COR-L47 (cell line): ENCODE results near the gene SLC25A15.
"Not testable (repeated sequence)": the region's sequence is repeated elsewhere in the genome, so short reads cannot be mapped to it uniquely, and the experiment has no call there.

Experiments used
- DNase-seq: peaks from one replicate; lab custom pipeline; 2025; lab: John Stamatoyannopoulos, UW

The SLC25A15 gene

DNA sequence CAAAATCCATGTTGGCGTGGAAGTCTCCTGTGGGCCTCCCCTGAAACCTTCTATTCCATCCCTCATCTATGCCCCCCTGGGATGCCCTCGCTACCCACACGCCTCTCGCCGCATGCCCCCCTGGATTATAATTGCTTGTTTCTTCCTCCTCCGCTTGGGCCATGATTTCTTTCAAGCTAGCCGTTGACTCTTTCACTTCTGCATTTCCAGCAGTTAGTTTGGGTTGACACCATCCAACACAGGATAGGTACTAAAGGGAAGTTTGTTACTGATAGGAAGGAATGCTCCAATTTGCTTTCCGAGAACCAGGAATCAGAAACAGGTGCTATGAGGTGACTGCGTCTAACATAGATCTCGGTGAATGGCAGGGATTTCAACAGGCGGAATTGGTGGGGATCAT, 7.7 kb upstream of the SLC25A15 start:
- no peak for DNase-seq

DNA sequence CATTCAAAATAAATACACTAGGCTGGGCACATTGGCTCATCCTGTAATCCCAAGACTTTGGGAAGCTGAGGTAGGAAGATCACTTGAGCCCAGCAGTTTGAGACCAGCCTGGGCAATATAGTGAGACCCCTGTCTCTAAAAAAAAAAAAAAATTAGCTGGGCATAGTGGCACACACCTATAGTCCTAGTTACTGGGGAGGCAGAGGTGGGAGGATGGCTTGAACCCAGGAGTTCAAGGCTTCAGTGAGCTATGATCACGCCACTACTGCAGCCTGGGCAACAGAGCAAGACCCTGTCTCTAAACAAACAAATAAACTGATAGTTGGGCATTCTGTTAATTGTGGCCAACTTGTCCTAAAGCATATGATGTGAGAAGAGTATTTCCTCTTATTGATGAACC, 6.4 kb upstream of the SLC25A15 start:
- DNase-seq, result not testable (repeated sequence)

DNA sequence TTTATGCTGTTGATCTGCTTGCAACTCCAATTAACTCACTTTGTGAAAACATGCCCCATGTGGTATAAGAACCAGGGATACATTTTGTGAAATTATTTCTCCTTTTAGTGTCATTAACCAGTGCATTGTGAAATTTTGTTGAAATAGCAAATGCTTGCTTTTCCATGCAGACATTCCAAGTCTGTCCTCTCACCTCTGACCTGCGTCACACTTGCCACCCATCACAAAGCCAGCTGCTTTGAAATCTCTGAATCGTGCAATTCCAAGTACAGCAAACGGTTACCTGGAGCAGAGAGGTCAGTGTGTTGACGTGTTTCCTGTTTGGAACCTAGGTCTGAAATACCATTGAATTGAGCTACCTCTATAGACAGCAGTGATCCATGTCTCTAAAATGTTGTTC, 4.9 kb upstream of the SLC25A15 start:
- no peak for DNase-seq

DNA sequence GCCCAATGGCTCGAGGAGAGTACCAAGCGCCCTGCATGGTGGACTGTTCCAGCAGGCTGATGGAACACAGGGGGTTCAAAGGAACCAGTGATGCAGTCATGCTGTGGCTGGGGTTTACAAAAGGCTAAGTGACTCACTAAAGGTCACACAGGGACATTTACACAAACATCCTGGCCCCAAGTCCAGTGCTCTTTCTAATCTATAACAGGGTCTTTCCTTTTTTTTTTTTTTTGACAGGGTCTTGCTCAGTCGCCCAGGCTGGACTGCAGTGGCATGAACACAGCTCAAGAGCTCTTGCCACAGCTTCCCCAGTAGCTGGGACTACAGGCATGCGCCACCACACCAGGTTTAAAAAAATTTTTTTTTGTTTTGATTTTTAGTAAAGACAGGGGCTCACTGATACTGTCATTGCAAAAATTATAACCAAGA, 2.8 kb upstream of the SLC25A15 start:
- DNase-seq, result no peak

DNA sequence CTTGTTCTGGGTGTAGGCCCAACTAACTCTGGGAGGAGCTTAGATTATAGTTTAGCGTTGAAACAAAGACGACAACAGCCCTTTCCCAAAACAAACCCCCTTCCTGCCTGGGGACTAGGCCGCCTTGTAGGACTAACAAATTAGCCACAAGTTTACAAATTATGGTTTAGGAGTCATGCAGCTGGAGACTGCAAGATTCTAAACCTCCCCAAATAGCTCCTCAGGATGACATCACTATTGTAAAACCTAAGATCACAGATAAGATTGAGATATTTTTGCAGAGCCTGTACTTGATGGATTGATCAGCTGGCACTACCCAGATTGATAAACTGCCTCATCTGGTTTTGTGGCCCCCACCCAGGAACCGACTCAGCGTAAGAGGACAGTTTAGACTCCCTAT, 2.3 kb upstream of the SLC25A15 start:
- no peak for DNase-seq

DNA sequence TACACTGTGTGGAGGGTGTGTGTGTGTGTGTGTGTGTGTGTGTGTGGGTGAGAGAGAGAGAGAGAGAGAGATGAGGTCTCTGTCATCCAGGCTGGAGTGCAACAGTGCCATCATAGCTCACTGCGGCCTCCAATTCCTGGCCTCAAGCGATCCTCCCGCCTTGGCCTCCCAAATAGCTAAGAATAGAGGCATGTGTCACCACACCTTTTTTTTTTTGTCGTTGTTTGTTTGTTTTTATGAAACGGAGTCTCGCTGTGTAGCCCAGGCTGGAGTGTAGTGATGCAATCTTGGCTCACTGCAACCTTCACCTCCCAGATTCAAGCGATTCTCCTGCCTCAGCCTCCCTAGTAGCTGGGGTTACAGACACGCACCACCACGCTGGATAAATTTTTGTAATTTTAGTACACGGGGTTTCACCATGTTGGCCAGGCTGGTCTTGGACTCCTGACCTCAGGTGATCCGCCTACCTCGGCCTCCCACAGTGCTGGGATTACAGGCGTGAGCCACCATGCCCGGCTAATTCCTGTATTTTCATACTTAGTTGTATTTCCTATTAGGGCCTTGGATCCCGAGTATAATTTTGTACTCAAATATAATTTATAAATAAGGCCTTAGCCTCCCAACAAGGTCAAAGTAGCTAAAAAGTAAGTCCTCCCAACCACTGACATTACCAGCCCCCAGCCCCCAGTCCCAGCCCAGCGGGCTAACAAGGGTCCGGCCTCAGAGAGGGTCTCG, 704 bp upstream of the SLC25A15 start:
- DNase-seq, result not testable (repeated sequence)

DNA sequence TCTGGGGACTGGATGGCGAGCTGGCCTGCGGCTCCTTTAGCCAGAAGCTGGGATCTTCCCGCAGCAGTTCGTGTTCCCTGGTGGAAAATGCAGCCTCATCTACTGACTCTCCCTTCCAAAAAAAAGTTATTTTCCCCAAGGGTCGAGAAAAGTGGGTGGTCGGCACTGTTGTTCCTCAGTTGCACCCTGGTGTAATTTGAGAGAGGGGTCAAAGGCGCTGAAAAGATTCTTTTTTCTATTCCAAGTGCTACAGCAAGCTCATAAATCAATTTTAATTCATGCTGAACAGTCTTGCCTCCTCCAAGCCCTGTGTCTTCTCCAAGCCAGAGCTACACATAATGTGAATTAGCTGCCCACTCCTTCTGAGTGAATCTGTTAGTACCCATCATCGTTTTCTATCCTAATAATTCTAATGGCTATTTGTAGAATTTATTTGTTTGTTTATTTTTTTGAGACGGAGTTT, 774 bp downstream of the SLC25A15 start:
- DNase-seq, result no peak

DNA sequence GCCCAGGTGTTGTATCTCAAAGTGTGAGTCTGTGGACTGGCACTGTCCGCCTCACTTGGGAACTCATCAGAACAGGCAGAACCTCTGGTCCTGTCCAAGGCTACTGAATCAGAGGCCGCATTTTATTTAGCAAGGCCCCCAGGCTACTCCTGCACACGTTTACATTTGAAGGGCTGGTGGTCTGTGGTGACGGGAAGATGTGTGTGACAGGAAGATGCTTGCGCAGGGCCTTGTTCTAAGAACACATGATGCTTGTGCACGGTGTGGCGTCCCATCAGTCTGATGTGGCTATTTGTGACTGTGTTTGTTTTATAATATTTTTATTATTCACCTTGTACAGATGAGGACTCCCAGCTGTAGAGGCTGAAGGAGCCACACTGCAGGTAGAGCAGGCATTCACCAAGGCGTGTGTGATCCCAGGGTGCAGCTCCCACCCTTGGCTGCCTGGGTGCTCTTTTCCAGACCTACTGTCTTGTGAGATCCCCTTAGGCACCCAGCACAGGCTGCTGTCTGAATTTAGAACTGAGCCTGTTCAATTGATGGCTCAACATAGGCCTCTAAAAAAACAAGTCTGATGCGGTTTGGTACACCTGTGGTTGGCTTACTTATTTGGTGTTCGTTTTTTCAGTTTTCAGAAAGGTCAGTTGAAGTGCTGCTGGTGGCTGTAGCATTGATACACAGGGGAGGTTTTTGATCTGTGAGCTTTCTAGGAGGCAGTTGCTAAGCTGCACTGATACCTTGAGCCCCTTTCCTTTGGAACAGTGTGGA, 3.1 kb downstream of the SLC25A15 start:
- DNase-seq, result no peak

DNA sequence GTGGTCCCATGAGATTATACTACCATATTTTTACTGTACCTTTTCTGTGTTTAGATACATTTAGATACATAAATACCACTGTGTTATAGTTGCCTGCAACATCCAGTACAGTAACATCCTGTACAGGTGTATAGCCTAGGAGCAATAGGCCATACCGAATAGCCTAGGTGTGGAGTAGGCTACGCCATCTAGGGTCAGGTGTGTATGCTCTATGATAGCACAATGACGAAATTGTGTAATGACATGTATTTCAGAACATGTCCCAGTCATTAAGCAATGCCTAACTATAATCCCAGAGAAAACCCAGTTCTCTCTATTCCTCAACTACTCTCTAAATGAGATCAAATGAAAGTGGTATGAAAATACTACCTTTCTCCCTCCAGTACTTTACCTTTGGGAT, 3.9 kb downstream of the SLC25A15 start:
- DNase-seq, result no peak

DNA sequence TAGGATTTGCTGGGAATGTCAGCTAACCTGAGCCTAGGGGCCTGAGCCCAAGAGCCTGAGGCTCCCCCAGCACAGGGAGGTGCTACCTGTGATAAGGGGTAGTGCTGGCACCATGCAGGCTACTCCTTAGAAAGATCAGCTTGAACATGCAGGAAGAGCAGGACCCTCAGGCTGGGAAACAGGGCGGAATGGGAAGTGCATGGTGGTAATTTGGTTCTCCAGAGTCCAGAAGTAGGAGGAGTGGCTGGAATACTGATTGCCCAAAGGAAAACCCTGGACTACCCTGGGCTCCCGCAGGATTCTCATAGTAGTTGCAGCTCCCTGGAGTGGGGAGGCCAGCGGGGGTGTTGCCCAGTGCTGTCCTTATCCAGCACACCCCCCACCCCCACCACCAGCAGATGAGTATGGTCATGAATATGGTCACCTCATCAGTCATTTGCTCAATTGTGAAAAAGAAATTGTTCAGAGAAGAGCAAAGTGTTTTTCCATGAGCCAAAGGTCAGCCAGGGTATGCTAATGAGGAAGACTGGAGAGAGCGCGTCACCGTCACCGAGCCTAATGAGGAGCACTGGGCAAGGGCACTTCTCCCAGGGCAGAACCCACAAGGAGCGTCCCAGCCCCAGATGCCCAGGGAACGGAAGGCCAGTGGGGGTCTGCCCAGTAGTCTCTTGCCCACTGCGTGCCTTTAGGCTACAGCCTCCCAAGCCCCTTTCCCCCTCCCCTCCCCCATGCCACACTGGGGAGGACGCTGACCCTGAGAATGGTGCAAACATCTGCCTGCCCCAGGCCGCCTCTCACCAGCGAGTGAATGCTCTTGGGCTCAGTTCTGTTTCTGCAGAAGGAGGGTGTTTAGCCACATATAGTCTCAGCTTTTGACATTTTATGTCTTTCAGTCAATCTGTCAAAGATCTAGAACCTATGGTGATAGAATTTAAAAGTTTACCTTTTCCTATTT, 5.3 kb downstream of the SLC25A15 start:
- DNase-seq, result no peak

DNA sequence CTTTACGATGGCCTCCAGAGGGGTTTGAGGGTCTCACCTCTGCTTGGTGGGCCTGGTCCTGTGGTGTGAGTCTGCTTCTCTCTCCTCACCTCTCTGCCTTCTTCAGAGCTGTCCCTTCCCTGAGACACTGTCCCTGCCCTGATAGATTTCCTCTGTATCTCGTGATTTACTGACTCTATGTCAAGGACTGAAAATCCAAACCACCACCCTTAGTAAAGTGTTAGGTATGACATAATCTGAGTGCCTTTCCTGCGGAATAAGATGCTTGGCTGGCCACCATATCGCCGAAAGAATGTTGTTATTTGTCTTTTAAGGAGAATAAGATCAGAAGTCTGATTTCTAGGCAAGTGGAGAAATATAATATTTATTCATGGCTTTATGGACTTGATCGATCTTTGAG, 7.2 kb downstream of the SLC25A15 start:
- no peak for DNase-seq

DNA sequence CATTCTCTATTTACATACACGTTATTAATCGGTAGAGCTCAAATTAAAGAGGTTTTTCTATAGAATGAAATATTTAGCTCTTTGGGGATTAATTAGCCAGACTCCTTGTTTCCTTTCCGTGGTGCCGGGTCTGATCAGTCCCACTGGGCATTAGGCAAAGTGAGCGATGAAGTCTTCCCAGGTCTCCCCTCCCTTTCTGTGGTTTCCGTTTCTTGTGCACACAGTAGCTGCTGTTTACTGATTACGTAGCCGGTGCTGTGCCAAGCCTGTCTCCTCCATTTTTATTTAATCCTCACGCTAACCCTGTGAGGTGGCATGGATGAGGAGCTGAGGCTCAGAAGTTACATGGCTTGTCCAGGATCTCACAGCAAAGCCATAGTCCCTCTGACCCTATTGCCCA, 9.0 kb downstream of the SLC25A15 start:
- no peak for DNase-seq

DNA sequence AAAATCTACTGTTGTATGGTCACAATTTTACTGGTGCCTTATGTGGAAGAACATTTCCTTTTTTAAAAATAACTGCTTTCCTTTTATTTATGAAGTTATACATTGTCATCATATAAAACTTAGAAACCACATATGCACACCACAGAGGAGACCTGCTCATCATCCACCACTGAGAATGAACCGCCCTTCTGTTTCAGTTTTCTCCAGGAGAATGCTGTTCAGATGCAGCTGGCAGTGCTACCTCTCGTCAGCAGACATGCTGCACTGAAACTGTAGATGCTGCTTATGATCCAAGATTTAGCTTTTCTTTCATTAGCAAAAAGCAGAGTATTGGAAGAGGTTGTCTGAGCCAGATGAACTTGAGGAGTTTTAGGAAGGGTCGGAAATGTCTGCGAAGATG, 10.1 kb downstream of the SLC25A15 start:
- DNase-seq, result no peak

DNA sequence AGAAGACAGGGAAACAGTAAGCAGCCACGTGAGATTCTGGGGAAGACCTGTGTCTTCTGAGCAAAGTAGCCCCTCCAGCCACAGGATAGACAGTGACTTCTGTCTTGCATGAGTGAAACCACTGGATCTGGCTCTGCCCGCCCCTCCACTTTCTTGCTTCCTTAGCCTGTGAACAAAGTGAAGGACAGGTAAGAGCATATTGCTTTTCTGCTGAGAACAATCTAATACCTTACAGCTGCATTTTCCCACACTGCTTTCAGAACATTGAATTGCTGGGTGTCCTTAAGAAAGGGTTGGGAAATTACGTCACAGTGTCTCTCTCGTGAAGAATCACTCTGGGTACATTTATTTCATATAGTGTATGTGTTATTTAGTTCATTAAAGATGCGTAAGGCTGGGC, 11.1 kb downstream of the SLC25A15 start:
- no peak for DNase-seq

DNA sequence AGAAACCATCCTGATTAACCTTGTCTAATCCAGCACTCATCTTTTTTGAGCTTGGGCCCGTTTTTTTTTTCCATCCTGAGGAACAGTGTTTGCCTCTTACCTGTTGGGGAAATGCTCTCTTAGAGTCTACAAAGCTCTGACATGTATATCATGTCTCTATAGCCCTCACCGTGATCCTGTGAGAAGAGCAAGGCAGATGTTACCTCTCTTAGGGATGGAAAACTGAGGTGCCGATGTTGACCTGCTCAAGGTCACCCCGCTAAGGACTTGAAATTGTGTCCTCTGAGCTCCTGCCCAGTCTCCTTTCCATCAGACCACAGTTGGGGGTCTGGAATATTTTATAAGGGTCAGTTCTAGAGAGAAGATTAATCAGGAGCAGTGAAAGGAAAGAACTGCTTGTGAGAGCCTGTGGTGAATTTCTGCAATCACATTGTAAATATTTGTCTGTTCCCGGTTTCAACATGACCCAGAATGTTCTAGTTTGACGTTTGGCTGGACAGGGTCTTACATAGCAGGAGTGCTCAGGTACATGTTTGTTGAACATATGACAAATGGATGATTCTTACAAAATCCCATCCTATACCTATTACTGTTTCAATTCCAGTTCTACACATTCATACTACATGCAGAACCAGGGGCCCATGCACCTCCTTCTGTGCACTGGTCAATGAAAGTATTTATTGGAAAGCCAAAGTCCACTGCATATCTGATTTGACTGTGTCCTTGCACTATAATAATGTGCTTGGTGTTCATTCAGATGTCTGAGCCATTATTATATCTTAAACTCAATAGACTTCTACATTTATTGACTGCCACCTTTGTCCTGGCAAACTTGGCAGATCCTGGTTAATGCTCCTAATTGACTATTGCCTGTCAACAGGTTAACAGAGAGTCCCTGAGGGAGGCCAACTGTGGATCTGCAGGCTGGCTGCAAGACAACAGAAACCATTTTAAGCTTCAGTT, 12.1 kb downstream of the SLC25A15 start:
- no peak for DNase-seq

DNA sequence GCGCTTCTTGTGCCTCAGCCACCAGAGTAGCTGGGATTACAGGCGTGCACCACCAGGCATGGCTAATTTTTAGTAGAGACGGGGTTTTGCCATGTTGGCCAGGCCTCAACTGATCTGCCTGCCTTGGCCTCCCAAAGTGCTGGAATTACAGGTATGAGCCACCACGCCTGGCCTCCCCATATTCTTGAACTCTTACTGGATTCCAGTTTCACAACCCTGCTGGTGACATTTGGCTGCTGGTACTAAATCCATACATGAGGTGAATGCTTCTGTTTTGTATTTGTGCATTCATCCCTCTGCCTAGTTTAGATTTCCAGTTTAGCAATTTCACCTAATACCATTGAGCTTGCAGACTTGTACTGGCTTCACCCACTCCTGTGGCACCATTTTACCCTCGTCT, 13.9 kb downstream of the SLC25A15 start:
- DNase-seq, result no peak

DNA sequence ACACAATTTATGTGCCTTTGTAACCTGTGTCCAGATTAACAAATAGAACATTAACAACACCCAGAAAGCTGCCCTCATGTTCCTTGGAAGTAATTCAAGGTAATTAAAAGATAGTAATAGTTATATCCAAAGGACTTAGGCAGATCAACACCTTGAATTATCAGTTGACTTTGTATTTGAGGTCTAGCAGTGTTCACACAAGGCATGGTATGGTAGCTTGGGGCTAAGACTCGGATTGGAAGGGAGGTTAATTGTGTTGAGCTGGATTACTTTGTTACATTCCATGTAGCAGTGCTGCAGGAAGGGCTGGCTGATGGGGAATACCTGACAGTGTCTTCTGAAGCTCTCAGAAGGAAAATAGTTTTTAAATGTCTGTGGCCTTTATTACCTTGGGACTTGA, 16.8 kb downstream of the SLC25A15 start:
- no peak for DNase-seq

DNA sequence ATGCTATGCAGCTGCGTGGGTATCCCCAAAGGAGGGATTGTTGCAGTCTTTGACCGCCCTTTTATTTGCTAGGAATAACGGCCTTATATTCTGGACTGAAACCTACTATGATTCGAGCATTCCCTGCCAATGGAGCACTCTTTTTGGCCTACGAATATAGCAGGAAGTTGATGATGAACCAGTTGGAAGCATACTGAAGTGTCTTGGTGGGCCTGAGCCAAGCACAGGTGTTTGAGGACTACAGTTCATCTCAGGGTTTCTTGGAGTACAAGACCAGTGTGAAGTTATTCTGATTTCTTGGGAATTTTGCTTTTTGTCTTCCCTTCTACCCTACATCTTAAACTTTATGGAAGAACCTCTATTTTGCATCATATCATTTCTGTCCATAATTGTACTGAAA, 20.1 kb downstream of the SLC25A15 start:
- DNase-seq, result no peak

DNA sequence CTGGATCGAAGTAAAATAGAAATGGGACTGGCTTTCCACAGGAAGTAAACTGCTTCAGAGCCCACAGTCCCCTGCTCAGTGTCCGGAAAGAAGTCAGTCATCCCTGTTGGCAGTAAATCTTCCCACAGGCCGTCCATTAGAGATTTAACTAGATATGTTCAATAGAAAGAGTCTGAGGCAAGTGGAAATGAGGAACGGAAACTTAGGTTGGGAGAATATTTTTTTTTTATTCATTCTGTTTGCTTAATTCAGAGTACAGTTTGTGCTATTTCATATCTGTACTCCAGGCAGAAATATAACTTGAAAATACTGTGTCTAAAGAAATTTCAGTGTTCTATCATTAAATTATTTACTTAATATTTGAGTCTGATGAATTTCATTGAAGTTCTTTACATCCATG, 22.7 kb downstream of the SLC25A15 start:
- DNase-seq, result no peak

DNA sequence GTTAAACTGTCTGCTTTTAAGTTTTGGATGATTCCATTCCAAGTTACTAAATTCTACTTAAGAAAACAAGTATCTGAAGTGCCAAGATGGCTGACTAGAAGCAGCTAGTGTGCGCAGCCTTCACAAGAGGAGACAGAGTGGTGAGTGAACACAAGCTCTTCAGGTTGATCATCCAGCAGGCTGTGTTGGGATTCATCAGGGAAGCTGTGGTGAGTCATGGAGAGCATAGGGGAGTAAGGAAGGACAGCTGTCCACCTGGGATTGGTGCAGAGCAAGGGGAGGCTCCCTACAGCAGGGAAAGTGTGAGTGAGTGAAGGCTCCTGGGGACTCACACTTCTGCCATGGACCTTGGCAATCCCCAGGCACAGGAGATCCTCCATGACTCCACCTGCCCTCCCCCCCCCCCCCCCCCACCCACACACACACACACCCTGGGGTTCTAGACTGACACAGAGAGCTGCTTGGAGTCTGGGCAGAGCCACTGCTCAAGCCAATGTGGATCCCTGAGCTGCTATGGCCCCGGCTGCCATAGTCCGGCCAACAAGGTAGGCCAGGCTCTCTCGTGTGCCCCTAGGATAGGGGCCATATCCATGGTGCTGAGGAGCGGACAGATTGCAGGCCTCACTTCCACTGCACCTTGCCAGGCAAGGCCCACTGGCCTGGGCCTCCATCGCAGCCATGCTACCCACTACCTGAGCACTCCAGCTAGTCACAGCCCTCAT, 23.5 kb downstream of the SLC25A15 start:
- no peak for DNase-seq
